GM19023 (cell line): Measurements from ENCODE around the gene PRXL2B.
"Not testable (repeated sequence)": the region's sequence is repeated elsewhere in the genome, so short reads cannot be mapped to it uniquely, and the experiment has no call there.

Experiments
- ATAC-seq: cut with Tn5 transposase; IDR thresholded peaks from one replicate; pipeline ENCODE4 v1.9.1; 2021; ENCODE audit warnings: mild to moderate bottlenecking, moderate library complexity; ENCODE audit not compliant: unreplicated experiment

The PRXL2B gene

DNA sequence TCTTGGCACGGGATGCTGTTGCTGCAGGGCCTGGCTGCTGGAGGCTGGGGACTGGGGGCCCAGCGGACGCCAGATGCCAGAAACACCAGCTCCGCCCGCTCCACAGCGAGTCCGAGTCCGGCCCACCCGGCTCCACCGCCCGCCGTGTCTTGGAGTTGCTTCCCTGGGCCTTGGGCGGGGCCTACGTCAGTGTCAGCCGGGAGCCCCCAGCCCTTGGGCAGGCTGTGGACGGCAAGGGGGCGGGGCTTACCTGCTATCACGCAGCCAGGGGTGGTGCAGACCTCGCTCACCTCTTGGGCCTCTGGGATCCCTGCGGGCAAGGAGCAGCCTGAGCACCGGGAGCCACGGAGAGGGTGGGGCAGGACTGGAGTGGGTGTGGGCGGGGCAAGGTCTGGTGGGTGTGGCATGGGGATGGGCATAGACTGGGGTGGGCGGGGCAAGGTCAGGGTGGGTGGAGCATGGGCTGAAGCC is 24.5 kb downstream of the PRXL2B start:
- ATAC-seq, result no peak

DNA sequence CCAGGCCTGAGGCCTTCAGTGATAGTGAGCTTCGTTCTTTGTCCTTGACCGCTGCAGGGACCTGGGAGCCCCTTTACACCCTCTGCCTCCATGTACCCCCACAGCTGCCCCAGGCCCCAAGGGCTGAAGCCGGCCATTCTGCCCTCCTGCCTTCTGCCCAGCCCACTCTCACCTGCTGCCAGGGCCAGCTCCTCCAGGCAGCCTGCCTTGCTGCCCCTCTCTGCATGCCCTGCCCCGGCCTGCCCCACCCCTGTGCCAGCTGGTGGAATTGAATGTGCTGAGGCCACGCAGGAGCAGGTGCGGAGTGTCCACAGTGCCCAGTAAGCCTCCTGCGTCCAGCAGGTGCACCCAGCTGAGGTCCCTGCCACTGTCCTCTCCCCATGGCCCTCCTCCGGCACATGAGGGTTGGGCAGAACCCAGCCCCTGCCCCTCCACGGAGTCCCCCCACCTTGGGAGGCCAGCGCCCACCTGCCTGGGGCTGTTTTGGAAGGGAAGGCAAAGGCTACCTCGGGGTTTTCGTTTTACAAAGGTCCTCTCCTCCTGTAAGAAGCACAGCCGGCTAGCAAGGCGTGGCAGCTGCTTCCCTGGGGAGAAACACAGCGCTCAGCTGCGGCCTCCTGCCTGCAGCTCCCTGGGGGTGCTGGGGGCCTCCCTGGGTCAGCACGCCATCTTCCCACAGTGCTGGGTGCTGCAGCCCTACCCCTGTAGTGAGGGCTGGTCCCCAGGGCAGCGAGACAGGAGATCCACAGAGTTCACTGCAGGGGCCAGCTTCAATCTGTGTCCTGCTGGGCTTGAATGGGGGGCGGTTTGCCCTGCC is 25.3 kb downstream of the PRXL2B start:
- no peak for ATAC-seq

- ATAC-seq, result no peak
Measured at GRCh38 chr1:2612591-2613365, 26.2 kb downstream of the PRXL2B start.

- ATAC-seq, result no peak
Measured at GRCh38 chr1:2614145-2614544, 27.6 kb downstream of the PRXL2B start.

DNA sequence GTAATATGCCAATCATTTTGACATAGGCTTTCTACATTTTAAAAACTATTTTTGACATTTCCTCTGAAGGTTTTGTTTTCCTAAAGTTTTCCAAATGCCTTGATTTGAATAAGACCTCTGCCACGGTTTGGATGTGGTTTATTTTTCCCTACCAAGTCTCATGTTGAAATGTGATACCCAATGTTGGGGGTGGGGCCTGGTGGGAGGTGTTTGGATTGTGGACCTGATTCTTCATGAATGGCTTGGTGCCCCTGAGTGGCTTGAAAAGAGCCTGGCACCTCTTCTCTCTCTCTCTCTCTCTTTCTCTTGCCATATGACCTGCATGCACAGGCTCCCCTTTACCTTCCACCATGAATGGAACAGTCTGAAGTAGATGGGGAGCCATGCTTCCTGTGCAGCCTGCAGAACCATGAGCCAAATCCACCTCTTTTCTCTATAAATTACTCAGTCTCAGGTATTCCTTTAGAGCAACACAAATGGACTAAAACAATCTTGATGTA is 31.4 kb downstream of the PRXL2B start:
- no peak for ATAC-seq

GRCh38 chr1:2623571-2624337 is 37.2 kb downstream of the PRXL2B start:
- ATAC-seq, result no peak

DNA sequence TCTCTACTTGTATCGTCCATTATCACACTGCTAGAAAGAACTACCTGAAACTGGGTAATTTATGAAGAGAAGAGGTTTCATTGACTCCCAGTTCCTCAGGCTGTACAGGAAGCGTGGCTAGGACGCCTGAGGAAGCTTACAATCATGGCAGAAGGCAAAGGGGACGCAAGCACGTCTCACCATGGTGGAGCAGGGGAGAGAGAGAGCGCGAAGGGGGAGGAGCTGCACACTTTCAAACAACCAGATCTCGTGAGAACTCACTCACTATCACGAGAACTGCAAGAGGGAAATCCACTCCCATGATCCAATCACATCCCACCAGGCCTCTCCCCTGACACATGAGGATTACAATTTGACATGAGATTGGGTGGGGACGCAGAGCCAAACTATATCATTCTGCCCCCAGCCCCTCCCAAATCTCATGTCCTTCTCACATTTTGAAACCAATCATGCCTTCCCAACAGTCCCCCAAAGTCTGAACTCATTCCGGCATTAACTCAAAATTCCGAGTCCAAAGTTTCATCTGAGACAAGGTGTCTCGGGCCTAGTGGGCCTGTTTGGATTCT is 38.2 kb downstream of the PRXL2B start:
- no peak for ATAC-seq

- no peak for ATAC-seq
Measured at GRCh38 chr1:2625311-2625710, 38.7 kb downstream of the PRXL2B start.

DNA sequence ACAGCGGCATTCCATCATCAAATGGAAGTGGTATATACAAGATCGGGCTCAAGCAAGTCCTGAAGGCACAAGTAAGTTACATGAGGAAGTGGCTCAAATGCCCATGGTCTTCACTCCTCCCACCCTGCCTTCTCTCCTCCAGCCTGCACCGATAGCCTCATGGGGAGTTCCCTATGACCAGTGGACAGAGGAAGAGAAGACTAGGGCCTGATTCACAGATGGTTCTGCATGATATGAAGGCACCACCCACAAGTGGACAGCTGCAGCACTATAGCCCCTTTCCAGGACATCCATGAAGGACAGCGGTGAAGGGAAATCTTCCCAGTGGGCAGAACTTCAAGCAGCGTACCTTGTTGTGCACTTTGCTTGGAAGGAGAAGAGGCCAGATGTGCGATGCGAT is 39.2 kb downstream of the PRXL2B start:
- ATAC-seq, result not testable (repeated sequence)

GRCh38 chr1:2627746-2628145 is 41.2 kb downstream of the PRXL2B start:
- no peak for ATAC-seq

GRCh38 chr1:2628191-2628932 is 41.8 kb downstream of the PRXL2B start:
- ATAC-seq, result no peak

DNA sequence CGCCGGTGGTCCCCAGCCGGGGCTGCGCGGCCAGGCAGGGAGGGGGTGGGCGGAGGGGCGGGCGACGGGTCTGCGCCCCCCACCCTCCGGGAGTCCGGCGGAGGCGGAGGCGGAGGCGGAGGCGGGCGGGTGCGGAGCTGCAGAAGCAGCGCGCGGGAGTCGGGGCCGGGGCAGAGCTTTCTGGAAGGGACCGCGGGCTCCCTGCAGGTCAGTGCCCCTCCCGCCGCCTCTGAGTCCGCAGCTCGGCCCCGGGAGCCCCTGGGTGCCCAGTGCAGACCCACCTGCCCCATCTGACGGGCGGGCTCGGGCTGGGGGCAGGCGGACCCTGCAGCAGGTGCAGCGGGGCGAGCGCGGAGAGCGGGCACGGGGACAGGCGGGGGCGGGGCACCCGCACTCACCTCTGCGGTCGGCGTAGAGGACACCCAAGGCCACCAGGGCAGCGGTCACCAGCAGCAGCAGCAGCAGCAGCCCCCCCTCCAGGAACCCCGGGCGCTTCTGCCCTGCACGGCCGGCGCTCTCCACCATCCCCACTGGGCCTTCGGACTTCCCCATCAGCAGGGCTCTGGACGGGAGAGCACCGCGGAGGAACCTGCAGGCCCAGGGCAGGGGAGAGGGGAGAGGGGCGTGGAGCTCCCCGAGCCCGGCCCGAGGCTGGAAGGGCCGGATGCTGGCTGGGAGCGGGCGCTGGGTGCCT is 42.5 kb downstream of the PRXL2B start:
- ATAC-seq, result no peak

- no peak for ATAC-seq
Measured at GRCh38 chr1:2629627-2630497, 43.3 kb downstream of the PRXL2B start.

DNA sequence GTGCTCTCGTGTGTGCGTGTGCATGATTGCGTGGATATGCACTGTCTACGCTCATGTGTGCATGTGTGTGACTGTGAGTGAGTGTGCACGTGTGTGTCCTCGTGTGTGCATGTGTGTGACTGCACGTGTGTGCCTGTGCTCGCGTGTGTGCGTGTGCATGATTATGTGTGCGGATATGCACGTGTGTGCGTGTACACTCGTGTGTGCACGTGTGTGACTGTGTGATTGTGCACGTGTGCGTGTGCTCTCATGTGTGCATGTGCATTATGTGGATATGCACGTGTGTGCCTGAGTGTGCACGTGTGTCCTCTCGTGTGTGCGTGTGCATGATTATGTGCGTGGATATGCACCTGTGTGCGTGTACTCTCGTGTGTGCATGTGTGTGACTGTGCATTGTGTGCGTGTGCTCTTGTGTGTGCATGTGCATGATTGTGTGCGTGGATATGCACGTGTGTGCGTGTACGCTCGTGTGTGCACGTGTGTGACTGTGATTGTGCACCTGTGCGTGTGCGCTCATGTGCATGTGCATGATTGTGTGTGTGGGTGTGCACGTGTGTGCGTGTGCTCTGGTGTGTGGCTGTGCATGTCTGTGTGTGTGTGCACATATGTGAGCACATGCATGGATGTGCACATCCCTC is 44.0 kb downstream of the PRXL2B start:
- ATAC-seq, result no peak

GRCh38 chr1:2631136-2632050 is 44.8 kb downstream of the PRXL2B start:
- no peak for ATAC-seq

DNA sequence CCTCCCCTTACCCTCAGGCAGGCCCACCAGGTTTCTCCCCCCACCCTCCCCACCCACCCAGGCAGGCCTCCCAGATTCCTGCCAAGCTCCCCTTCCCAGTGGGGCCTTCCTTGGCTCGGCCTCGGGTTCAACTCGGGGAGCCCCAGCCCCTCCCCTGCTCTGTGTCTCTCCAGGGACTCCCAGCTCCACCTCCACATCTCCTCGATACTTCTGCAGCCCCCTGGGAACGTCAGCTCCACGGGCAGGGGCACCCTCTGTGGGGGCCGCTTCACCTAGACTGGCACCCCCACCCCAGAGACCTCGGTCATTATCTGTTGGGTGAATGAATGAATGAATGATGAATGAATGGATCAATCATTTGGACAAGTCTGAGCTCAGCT is 45.5 kb downstream of the PRXL2B start:
- no peak for ATAC-seq
